IPS-20b (cell line): ENCODE data around the gene DUOXA1.

Experiments
- H3K27ac ChIP-seq: one replicate; pipeline ENCODE4 v1.5.1; 2013; ENCODE audit warnings: low read length
- H3K27me3 ChIP-seq: 2 replicates; pipeline ENCODE4 v1.6.1; 2013; ENCODE audit warnings: mild to moderate bottlenecking, low read length, inconsistent platforms; ENCODE audit not compliant: insufficient read depth
- H3K36me3 ChIP-seq: 2 replicates; pipeline ENCODE4 v1.6.1; 2013; ENCODE audit warnings: low read depth, mild to moderate bottlenecking, inconsistent platforms, low read length, moderate library complexity; ENCODE audit not compliant: insufficient read depth
- H3K4me1 ChIP-seq: 2 replicates; pipeline ENCODE4 v1.6.1; 2013; ENCODE audit warnings: mild to moderate bottlenecking, control low read depth, inconsistent platforms, low read length, moderate library complexity; ENCODE audit not compliant: insufficient read depth
- H3K4me3 ChIP-seq: 2 replicates; pipeline ENCODE4 v1.5.1; 2013; ENCODE audit warnings: mild to moderate bottlenecking, low read length, inconsistent platforms
- H3K9ac ChIP-seq: 2 replicates; pipeline ENCODE4 v1.6.1; 2013; ENCODE audit warnings: low read depth, mild to moderate bottlenecking, inconsistent platforms, low read length, moderate library complexity
- H3K9me3 ChIP-seq: 2 replicates; pipeline ENCODE4 v1.6.1; 2013; ENCODE audit warnings: mild to moderate bottlenecking, low read depth, low read length, inconsistent platforms; ENCODE audit not compliant: insufficient read depth

DUOXA1 gene

DNA sequence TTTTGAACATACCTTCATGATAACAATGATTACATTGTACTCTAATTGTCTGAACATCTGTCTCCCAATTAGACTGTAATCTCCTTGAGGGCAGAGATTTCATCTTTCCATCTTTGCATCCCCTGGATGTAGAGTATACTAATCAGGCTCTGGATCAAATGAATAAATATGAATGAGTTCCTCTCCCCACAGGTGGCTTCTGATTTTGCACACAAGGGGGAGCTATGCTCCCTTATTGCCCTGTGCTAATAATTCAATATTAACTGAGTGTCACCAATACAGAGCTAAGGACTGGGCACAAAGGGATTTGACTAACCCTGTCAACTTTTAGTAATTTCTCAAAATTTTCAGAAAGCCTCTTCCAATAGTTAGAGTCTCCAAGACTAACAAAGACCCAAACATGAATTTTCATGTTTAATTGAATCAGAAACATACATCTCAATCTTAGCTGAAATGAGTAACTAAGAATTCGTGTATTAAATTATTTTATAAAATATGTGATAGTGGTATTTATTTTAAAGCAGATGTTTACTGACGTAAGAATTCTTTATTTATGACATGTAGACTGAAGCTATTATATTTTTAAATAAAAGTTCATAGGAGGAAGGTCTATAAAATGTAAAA lies 3.0 kb downstream of the DUOXA1 start:
- Histone ChIP-seq H3K4me3 (no peak overlapping the region), H3K27ac (no peak overlapping the region), H3K36me3 (no peaks in the 10 kb centered on the region), H3K4me1 (no peaks in the 10 kb centered on the region; the same call in 1 of the 2 replicates), H3K27me3 (peaks cover 100% of the 10 kb centered on the region), H3K9ac (no peak overlapping the region), H3K9me3 (no peaks in the 10 kb centered on the region; the same call in 1 of the 2 replicates)

DNA sequence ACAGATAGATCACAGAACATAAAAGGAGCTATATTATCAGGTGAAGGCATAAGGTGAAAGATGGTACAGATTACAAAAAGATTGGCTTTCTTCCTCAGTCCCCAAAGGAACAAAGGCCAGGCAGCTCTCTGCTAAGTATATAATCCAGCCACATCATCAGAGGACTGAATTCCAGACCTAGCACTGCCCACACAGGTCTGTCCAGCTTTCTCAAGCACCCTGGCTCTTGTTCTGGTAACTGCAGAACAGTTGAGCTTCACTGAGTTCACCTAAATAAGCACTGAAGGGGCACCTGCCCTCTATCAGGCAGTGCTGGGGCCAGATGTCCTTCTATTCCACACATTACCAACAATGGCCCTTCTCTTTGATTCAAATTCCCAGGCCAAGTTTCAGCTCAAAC lies 6.3 kb downstream of the DUOXA1 start:
- Histone ChIP-seq H3K9me3 (no peaks in the 10 kb centered on the region), H3K4me1 (no peaks in the 10 kb centered on the region), H3K27ac (no peak overlapping the region), H3K27me3 (peaks cover 100% of the 10 kb centered on the region), H3K36me3 (no peaks in the 10 kb centered on the region), H3K4me3 (no peak overlapping the region), H3K9ac (no peak overlapping the region)

- H3K9me3 ChIP-seq = no peaks in the 10 kb centered on the region
- no peaks in the 10 kb centered on the region for H3K4me1 ChIP-seq
- H3K27me3 ChIP-seq = peaks cover 100% of the 10 kb centered on the region
- H3K36me3 ChIP-seq = no peaks in the 10 kb centered on the region
- H3K27ac ChIP-seq = no peak overlapping the region
- no peak overlapping the region for H3K9ac ChIP-seq
- H3K4me3 ChIP-seq = no peak overlapping the region
These were observed 7.0 kb downstream of the DUOXA1 start for GRCh38 chr15:45122719-45123118.

DNA sequence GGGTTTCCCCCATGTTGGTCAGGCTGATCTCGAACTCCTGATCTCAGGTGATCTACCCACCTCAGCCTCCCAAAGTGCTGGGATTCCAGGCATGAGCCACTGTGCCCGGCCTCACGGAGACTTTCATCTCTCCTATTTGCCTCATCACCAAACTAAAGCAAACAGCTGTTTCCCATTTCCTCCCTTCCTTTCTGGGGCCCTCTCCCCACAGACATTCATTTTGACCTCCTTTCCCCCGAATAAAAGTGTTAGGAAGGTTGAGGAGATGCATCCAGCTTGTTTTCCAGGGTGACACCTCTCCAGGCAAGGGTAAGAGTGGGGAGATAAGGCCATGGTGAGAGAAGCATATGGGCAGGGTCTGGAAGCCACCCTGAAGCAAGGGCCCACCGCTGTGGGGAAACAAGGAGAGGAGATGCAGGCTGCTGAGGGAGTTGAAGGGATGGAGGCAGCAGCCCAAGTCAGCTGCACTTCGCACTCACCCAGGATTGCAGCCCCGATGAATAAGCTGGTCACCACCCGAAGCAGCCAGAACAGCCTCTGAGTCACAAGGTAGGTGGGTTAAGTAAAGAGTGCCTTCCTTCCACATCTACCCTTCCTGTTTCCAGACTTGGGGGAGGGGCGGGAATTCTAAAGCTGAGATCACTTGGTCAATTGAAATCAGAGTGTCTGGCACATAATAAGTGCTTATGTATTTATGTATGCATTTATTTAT lies 7.8 kb downstream of the DUOXA1 start:
- no peak overlapping the region for H3K4me3 ChIP-seq
- no peaks in the 10 kb centered on the region for H3K36me3 ChIP-seq
- H3K4me1 ChIP-seq = no peaks in the 10 kb centered on the region
- H3K27ac ChIP-seq = no peak overlapping the region
- H3K27me3 ChIP-seq = peaks cover 100% of the 10 kb centered on the region
- H3K9me3 ChIP-seq = no peaks in the 10 kb centered on the region; the same call in 1 of the 2 replicates
- H3K9ac ChIP-seq = no peak overlapping the region

DNA sequence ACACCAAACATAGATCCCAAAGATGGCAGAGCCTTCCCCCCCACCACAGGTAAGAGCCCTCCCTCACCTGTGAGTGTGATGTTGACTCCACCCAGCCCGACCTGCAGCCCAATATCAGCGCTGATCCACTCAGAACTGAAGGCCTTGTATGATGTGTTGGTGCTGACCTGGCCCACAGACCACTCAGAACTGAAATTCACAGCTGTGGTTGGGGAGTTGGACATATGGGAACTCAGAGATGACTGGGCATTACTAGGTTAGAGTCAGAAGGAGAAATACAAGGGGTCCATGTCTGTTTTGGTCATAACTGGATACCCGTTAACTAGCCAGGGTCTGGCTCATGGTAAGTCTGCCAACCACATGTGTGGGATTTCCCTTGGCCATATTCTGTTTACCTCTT lies 8.7 kb downstream of the DUOXA1 start:
- peaks cover 6% of the 10 kb centered on the region; the same call in 1 of the 2 replicates for H3K9me3 ChIP-seq
- no peaks in the 10 kb centered on the region for H3K4me1 ChIP-seq
- no peak overlapping the region for H3K27ac ChIP-seq
- no peaks in the 10 kb centered on the region for H3K36me3 ChIP-seq
- peaks cover 100% of the 10 kb centered on the region for H3K27me3 ChIP-seq
- no peak overlapping the region for H3K4me3 ChIP-seq
- H3K9ac ChIP-seq = no peak overlapping the region

- no peak overlapping the region for H3K4me3 ChIP-seq
- H3K27me3 ChIP-seq = peaks cover 100% of the 10 kb centered on the region
- H3K4me1 ChIP-seq = no peaks in the 10 kb centered on the region
These were observed 9.4 kb downstream of the DUOXA1 start for GRCh38 chr15:45120081-45120972.

GRCh38 chr15:45118996-45119395 lies 10.7 kb downstream of the DUOXA1 start:
- H3K27ac ChIP-seq = no peak overlapping the region
- H3K27me3 ChIP-seq = peaks cover 100% of the 10 kb centered on the region
- peaks cover 8% of the 10 kb centered on the region; the same call in 1 of the 2 replicates for H3K9me3 ChIP-seq
- no peaks in the 10 kb centered on the region for H3K36me3 ChIP-seq
- H3K4me1 ChIP-seq = no peaks in the 10 kb centered on the region; the same call in 1 of the 2 replicates
- H3K4me3 ChIP-seq = no peak overlapping the region
- H3K9ac ChIP-seq = no peak overlapping the region

More at GRCh38 chr15:45120081-45120972, 9.4 kb downstream of the DUOXA1 start:
- no peak overlapping the region for H3K9ac ChIP-seq
- H3K36me3 ChIP-seq = no peaks in the 10 kb centered on the region
- H3K9me3 ChIP-seq = peaks cover 8% of the 10 kb centered on the region; the same call in 1 of the 2 replicates
- no peak overlapping the region for H3K27ac ChIP-seq

- H3K9ac ChIP-seq = no peak overlapping the region
- peaks cover 8% of the 10 kb centered on the region; the same call in 1 of the 2 replicates for H3K9me3 ChIP-seq
- peak overlapping the region; percentile 54; the same call in 1 of the 2 replicates for H3K4me3 ChIP-seq
- no peaks in the 10 kb centered on the region; the same call in 1 of the 2 replicates for H3K4me1 ChIP-seq
- peaks cover 100% of the 10 kb centered on the region for H3K27me3 ChIP-seq
- no peaks in the 10 kb centered on the region for H3K36me3 ChIP-seq
- no peak overlapping the region for H3K27ac ChIP-seq
These were observed 11.5 kb downstream of the DUOXA1 start for GRCh38 chr15:45118131-45118588.

GRCh38 chr15:45117308-45118130 lies 12.2 kb downstream of the DUOXA1 start:
- Histone ChIP-seq H3K36me3 (no peaks in the 10 kb centered on the region), H3K9me3 (peaks cover 8% of the 10 kb centered on the region; the same call in 1 of the 2 replicates), H3K9ac (no peak overlapping the region), H3K4me3 (peak overlapping the region; percentile 54), H3K4me1 (no peaks in the 10 kb centered on the region; the same call in 1 of the 2 replicates), H3K27ac (no peak overlapping the region), H3K27me3 (peaks cover 100% of the 10 kb centered on the region)

GRCh38 chr15:45116482-45117307 lies 13.0 kb downstream of the DUOXA1 start:
- Histone ChIP-seq H3K4me1 (no peaks in the 10 kb centered on the region; the same call in 1 of the 2 replicates), H3K27ac (no peak overlapping the region), H3K9ac (no peak overlapping the region), H3K27me3 (peaks cover 100% of the 10 kb centered on the region), H3K36me3 (no peaks in the 10 kb centered on the region), H3K9me3 (peaks cover 11% of the 10 kb centered on the region; the same call in 1 of the 2 replicates), H3K4me3 (no peak overlapping the region)
